ENCODE measurements around the gene RSBN1.
A peak's percentile ranks its signal among the peaks of the same experiment; 100 is the strongest.
"Not testable (repeated sequence)": the region's sequence is repeated elsewhere in the genome, so short reads cannot be mapped to it uniquely, and the experiment has no call there.

Gene RSBN1

DNA sequence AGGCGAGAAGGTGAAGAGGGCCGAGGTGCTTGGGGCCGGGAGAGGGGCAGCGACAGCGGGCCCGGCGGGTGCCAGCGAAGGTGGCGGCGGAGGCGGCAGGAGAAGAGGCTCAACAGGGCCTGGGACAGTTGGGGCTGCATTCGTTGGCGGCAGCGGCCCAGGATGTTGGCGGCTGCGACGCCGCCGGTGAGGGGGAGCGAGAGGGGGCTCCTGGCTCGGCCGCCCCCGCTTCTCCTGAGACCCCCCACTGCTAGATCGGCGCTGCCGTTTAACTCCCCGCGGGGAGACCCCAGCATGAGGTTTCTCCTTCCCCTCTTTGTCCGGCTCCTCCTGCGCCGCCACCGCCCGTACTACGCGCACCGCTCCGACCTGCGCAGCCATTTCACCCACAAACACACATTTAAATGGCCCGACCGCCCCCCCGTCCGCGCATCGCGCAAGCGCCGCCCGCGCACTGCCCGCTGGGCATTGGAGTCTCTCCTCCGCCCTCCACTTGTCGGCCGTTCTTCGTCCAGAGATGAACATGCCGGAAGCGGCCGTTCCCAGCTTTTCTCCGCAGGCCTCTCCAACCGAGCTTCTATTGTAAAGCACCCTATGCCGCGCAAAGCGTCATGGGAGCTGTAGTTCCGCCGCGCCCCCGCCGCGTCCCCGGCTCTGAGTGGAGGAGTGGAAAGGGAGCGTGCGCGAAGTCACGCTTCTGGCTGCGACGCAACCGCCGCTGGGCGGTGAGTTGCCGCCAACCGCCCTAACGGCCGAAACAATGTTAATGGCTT lies at the start of gene RSBN1:
Gene RSBN1, minus strand, starts transcription at position 589 of the 773 bp plus-strand sequence. Its CDS starts 64 bp downstream, at position 525.
- peak; percentile 99 for DNase-seq

DNA sequence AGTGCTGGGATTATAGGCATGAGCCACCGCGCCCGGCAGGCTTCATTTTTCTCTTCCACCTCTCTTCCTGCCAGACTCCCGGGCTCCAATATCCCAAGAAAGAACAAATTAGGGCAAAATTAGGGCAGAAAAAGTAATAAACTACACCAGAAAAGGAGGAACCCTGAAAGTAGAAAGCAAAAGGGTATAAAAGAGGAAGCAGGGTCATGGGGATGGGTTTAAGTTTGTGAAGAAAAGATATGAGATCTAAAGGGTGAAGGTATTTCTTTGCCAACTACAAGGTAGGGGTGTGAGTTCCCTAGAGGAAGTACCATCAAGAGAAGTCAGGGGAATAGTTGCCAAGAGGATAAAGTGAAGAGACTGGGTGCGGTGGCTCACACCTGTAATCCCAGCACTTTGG lies 49.4 kb upstream of the RSBN1 start:
- no peak for DNase-seq

DNA sequence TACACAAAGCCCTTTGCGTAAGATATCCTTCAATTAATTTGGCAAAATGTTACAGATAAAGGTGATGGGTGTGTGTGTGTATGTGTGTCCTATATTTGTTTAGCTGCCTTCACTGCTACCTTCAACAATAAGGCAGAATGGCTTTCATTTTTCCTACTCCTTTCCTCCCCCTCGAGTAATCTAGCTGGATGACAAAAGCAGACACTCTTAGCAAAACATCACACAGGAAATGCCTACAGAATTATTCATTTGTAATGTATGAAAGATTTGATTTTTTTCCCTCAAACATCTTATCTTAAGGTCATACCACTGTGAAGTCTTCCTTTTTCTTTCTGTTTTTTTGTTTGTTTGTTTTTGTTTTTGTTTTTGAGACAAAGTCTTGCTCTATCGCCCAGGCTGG lies 48.6 kb upstream of the RSBN1 start:
- DNase-seq = no peak

DNA sequence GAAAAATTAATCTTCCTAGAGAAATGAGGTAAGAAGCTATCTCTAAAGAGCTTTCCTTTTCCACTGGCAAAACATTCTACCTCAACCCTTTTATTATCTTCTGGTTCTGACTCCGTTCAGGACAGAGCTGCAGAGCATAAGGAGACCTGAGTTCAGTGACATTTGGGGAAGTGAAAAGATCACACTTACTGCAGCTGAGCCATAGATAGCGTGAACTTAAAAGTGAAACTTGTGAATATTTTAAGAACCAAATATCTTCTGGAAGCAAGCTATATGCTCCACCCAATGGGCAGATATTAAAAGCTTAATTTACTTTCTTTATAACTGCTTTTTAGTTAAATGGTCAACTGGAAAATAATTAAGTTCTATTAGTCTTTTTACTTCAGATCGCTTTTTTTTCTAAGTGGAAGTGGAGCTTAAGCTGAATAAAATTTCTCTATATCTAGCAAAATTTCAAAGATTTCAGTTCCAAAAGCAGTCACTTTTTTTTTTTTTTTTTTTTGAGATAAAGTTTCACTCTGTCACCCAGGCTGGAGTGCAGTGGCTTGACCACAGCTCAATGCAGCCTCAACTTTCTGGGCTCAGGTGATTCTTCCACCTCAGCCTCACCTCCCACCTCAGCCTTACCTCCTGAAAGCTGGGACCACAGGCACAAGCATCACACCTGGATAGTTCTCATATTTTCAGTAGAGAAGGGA lies 47.4 kb upstream of the RSBN1 start:
- DNase-seq = no peak

DNA sequence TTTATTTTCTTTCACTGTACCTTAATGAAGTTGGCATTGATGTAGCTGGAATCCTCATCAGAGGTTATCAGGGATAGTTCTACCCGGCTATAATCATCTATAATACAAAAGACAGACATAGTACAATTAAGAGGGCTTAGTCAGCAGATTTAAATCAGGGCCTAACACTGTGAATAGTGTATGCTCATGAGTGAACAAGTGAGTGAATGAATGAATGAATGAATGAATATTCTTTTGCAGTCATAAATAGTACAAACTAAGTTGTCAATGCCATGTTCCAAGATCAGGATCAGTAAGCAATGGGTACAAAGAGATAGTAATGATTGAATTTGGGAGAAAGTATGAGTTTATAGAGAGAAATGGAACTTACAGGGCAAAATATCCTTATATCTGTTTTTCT lies 46.7 kb upstream of the RSBN1 start:
- no peak for DNase-seq

DNA sequence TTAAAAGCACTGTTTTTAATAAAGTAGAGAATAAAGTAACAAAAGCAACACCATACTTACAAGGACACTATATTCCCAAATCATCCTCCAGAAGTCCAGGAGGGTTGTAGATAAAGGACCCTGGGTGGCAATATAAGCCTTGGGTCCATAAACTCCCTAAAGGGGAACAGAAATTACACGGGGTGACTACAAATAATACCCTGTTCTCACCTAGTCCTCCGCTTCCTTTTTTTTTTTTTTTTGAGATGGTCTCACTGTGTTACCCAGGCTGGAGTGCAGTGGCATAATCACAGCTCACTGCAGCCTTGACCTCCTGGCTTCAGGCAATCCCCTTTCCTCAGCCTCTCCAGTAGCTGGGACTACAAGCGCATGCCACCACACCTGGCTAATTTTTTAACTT lies 46.1 kb upstream of the RSBN1 start:
- no peak for DNase-seq

DNA sequence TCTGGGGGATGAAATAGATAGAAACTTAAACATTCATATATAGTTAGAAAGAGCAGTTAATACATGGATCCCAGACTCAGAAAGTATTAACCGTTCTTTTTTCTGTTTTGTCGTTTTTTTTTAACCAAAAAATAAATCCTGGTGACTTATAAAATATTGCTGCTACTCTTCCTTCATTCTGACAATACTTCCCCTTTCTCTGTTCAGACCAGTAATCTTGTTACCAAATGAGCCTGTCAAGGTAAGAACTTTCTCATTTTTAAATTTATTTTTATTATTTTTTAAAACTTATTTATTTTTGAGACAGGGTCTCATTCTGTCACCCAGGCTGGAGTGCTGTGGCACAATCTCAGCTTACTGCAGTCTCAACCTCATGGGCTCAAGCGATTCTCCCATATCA lies 45.5 kb upstream of the RSBN1 start:
- DNase-seq = no peak

DNA sequence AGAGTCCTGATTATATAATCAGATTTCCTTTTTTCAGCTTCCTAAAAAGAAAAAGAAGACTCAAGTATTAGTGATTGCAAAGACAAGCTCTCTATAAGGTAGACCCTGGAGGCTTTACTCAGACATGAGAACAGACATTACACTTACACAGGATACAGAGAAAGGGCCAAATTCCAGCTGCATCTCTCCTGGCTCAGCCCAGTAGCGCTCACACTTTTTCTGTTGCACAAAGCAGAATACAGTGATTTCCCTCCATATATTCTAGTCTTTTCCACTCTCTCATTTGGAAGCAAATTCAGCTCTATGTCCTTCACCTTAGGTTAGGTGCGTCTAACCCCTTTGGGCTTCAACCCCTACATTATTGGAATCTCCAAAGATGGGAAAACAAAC lies 44.1 kb upstream of the RSBN1 start:
- no peak for DNase-seq

DNA sequence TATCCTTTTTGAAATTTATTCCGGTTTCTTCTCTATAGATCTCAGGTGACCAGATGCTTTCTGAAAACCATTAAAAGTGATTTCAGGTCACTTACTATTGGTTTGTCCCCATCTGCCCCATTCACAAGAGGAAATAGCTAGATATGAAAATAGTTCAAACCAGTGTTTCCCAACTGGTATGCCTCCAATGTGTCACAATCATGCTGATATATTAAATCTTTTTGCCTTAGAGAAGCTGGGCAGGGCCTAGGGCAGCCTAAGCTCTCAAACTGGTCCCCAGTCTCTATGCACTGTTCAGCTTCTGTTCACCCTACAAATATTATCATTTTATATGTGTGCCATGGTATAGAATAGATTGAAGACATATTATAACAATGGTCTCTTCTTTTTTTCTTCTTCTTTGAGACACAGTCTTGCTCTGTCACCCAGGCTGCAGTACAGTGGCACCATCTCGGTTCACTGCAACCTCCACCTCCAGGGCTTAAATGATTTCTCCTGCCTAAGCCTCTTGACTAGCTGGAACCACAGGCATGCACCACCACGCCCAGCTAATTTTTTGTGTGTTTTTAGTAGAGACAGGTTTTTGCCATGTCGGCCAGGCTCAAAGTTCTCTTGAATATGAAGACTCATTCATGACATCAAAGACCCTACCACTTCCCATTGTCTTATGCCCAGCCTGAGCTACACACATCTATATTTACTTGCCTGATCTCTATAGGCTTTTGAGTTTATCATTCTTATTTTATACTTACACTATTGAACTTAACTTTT lies 43.5 kb upstream of the RSBN1 start:
- no peak for DNase-seq

DNA sequence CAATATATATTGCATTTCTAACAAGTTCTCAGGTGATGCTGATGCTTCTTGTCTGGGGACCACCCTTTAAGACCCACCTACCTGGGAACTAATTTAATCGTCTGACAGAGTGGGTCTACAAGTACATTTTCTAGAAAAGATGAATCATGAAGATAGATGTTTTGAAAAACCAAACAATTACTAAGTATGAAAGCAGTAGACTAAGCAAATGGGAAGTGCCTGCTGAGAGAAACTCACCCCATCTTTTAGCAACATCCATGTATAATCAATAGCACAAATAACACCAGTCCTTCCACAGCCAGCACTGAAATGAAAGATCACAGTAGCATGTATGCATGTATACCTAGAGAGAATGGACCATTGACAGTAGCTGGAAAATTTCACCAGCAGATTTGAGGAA lies 42.0 kb upstream of the RSBN1 start:
- no peak for DNase-seq

DNA sequence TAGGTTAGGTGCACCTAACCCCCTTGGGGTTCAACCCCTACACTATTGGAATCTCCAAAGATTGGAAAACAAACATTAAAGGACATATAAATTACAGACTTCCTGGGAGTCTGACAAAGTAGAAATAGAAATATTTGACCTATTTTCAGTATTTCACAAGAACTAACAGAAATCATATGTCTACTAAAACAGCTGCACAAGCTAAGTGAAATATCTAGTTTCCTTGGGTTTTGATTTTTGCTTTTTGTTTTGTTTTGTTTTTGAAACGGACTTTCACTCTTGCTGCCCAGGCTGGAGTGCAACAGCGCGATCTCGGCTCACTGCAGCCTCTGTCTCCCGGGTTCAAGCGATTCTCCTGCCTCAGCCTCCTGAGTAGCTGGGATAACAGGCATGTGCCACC lies 40.4 kb upstream of the RSBN1 start:
- not testable (repeated sequence) for DNase-seq

DNA sequence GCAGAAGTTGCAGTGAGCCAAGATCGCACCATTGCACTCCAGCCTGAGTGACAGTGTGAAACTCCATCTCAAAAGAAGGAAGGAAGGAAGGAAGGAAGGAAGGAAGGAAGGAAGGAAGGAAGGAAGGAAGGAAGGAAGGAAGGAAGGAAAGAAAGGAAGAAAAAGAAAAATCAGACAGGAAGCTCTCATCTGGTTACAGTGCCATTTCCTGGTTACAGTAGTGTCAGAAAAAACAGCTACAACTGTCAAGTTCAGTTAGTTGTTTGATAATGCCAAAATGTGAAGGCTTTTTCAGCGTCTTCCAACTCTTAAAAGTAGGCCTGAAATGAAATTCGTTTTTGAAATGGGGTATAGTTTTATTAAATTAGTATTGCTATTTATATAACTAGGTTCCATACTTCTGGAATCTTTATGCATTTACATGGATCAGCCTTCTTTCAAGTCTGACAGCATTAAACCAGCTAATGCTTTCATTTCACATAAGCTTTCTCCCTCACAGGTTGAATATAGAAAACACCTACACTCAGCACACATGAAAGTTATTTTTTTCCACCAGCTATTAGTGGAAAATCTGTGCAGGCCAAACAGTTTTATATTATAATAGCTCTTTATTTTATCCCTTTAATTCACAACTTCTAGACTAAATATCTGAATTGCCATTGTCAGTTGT lies 38.0 kb upstream of the RSBN1 start:
- DNase-seq = no peak

DNA sequence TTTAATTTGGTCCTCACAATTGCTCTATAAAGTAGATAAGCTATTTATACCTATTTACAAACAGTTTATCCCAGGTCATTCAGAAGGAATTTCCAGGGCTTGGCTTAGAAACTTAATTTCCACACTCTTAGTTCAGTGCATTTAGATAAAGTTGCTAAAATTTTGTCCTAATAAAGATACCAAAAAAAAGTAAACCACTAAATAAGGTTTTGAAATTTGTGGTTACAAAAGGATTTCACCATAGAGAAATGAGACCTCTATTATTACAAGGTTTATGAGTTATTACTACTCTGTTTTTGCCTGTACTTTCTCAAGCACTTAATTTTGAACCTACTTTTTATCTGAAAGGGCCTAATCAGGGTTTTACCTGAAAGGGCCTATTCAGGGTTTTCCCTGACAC lies 36.8 kb upstream of the RSBN1 start:
- no peak for DNase-seq

DNA sequence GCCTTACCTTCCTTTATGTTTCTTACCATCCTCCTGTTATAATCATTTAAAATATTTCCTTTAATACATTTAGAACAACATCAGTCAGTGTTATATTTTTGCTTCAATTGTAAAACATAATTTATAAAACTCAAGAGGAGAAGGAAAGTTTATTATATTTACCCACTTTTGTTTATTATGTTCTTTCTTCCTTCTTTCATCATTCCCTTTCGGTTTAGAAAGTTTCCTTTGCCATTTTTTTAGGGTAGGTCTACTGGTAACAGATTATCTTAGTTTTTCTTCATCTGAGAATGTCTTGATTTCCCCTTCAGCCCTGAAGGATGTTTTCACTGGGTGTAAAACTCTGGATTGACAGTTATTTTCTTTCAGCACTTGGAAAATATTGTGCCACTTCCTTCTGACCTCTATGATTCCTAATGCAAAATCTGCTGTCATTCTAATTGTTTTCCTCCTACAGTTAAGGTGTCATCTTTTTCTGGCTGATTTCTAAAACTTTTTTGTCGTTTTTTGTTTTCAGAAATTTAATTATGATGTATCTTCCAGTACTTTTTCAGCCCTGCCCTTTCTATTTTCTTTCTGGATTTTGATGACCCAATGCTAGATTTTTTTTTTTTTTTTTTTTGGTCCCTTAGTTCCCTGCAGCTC lies 34.2 kb upstream of the RSBN1 start:
- no peak for DNase-seq

DNA sequence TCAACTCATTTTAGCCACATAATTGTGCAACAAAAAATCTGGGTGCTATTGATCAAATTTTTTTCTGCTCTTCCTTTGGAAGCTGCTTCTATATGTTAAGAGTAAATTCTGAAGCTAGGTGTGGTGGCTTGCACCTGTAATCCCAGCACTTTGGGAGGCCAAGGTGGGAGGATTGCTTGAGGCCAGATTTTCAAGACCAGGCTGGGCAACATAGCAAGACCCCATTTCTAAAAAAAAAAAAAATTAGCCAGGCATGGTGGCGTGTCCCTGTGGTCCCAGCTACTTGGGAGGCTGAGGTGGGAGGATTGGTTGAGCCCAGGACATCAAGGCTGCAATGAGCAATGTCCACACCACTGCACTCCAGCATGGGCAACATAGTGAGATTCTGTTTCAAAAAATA lies 24.3 kb upstream of the RSBN1 start:
- DNase-seq = no peak

DNA sequence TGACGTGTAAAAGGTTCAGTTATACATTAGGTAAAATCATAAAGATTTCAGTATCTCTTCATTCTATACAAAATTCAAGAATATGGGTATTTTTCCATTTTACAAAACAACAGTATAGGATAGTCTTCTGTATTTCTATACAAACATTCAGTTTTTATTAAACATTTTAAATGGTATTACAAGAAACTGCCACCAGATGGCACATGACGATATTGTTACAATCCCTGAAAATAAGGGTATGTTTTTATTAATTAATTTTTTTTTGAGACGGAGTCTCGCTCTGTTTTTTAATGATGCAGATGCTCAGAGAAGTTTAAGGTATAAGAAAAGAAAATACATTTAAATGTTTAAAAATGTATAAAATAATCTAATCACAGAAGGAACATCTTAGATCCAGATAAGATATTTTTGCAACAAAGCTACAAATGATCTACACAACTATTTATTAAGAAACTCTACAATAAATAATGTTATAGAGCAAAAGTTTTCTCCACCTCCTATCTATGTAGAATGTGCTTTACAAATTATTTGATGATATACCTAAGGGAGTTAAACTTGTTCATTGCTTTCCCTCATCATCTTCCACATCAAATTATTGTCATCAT lies 23.5 kb upstream of the RSBN1 start:
- peak; percentile 25 for DNase-seq

DNA sequence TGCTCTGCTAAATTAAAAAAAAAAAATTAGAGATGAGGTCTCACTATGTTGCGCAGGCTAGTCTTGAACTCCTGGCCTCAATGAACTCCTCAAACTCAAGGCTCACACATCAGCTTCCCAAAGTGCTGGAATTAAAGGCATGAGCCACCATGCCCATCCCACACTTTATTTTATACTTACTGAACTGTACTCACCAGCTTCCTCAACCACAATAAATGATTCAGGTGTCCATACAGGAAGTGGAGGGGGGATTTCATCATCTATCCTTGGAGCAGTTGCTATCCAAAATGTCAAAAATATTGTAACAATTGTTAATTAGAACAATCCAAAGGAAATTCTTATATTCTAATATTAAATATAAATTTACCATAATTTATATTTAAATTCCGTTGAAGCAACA lies 22.4 kb upstream of the RSBN1 start:
- no peak for DNase-seq

DNA sequence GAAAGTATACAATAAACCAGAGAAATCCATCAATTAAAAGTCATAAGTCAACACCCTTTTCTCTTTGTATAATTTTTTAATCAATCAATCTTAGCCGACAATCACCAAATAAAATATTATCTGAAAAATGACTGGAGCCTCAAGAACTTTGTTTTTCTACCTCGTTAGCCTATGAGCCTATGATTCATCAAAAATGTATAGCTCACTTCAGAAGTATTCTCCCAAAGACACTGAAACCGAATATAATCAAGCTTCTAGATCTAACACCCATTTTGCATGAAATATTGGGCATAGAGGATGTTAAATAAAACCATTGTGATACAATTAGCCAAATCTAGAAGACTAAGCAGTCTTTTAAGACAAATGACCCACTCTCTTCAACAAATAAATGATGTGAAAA lies 17.8 kb upstream of the RSBN1 start:
- DNase-seq = no peak

DNA sequence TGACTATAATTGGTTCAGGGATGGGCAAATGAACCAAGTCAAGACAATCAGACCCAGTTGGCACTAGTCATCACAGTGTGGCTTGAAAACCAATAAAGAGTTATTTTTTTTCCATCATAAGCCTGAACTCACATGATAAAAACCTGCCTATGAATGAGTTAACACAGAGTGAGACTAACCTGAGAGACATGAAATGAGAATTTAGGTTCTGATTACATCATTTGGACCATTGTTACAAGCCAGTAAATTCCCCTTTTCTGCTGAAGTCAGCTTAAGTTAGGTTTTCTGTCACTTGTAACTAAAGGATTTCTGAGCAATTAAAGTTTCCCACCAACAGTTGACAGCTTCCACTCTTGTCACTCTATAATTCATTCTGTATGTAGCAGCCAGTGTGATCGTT lies 9.6 kb upstream of the RSBN1 start:
- no peak for DNase-seq

DNA sequence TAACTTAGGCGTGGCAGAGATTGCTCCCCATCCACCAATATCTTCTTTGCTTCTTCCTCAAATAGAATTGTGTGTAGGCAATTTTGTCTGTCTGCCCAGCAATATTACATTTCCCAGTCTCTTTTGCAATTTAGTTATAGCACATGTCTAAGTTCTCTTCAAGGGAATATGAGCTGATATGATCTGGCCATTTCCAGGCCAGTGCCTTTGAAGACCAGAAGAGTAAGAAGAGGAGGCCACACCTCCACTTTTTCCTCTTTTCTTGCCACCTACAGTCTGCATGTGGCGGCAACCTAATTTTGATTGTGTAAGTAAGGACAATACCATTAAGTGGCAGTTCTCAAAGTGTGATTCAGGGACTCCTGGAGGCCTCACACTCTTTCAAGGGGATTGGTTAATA lies 6.3 kb upstream of the RSBN1 start:
- no peak for DNase-seq

DNA sequence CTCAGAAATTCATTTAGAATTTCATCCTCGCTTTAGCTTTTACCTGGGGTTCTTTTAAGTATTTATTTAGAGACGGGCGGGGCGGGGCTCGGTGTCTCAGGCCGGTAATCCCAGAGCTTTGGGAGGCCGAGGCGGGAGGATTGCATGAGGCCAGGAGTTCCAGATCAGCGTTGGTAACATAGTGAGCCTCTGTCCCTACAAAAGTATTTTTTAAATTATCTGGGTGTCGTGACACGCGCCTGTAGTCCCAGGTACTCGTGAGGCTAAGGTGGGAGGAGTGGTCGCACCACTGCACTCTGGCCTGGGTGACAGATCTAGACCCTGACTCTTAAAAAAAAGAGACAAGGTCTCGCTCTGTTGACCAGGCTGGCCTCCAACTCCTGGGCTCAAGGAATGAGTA lies 942 bp upstream of the RSBN1 start:
- DNase-seq = no peak

DNA sequence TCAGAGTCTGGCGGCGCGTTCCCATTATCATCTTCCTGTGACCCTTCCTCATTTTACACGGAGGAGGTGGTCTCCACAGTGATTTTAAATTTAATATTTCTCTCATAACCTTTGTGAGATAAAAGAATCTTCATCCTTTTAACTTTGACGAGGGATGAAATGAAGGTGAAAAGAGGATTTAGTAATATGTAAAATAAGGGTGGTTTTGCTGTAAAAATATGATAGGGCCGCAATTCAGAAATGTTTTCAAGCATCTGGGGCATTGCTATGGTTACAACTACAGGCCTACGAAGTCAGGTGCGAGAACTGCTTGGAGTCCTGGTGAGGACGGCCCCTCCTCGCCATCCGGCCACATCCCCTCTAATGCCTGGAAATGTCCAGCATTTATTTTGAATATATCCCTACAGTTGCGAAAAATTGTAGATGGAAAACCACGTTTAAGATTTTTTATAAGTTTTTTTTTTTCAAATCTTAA lies 422 bp upstream of the RSBN1 start:
- no peak for DNase-seq
